HG03097 (cell line): Measurements from ENCODE around the gene SGCE.

ENCODE experiments used
- ATAC-seq: cut with Tn5 transposase; IDR thresholded peaks from one replicate; pipeline ENCODE4 v1.9.1; 2021; ENCODE audit not compliant: unreplicated experiment, low FRiP score

SGCE gene

GRCh38 chr7:94660006-94660405 lies 4.1 kb upstream of the SGCE start:
- no peak for ATAC-seq

GRCh38 chr7:94658826-94659225 lies 2.9 kb upstream of the SGCE start:
- no peak for ATAC-seq

- ATAC-seq: peak; percentile 86
These were observed 2.1 kb upstream of the SGCE start for GRCh38 chr7:94657771-94658693.

- ATAC-seq: no peak
These were observed 1.2 kb upstream of the SGCE start for GRCh38 chr7:94656925-94657731.

- no peak for ATAC-seq
These were observed 658 bp upstream of the SGCE start for GRCh38 chr7:94656658-94656924.

GRCh38 chr7:94655126-94655847 lies 646 bp downstream of the SGCE start:
- ATAC-seq: no peak

- no peak for ATAC-seq
These were observed 1.2 kb downstream of the SGCE start for GRCh38 chr7:94654783-94655125.

- no peak for ATAC-seq
These were observed 5.5 kb downstream of the SGCE start for GRCh38 chr7:94650147-94651051.

GRCh38 chr7:94649450-94649849 lies 6.5 kb downstream of the SGCE start:
- no peak for ATAC-seq

- ATAC-seq: no peak
These were observed 7.2 kb downstream of the SGCE start for GRCh38 chr7:94648731-94649130.

- ATAC-seq: no peak
These were observed 8.6 kb downstream of the SGCE start for GRCh38 chr7:94647295-94647694.

- no peak for ATAC-seq
These were observed 12.0 kb downstream of the SGCE start for GRCh38 chr7:94643771-94644545.

- ATAC-seq: no peak
These were observed 12.9 kb downstream of the SGCE start for GRCh38 chr7:94642838-94643653.

GRCh38 chr7:94639384-94639783 lies 16.5 kb downstream of the SGCE start:
- no peak for ATAC-seq

GRCh38 chr7:94635687-94636086 lies 20.2 kb downstream of the SGCE start:
- no peak for ATAC-seq

- ATAC-seq: no peak
These were observed 21.4 kb downstream of the SGCE start for GRCh38 chr7:94634502-94634901.

GRCh38 chr7:94633687-94634086 lies 22.2 kb downstream of the SGCE start:
- no peak for ATAC-seq

- ATAC-seq: no peak
These were observed 23.0 kb downstream of the SGCE start for GRCh38 chr7:94633014-94633341.
